ENCODE results near the gene SPRR2E.
"Not testable (repeated sequence)": the region's sequence is repeated elsewhere in the genome, so short reads cannot be mapped to it uniquely, and the experiment has no call there.

SPRR2E gene

DNA sequence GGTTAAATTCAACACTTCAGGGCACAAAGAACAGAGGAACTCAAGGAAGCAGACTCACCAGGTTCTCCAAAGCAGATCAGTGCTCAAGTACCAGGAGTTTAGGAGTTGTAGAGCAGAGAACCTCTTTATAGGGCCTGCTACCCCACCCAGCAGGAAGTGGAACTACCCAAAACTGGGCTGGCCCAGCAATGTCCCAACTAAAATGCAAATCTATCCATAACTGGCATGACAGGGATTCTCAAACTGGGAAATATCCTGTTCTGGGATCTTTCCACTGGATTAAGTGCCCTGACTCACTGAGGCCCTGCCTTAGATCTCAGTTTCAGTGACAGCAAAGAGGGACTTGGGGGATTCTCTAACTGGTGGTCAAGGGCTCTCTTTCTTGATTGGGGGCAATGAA, at the start of gene SPRR2E:
TSS of gene SPRR2E (minus strand) at position 101 of the 400 bp plus-strand sequence. CDS start 775 bp downstream, outside the sequence.
- no peak for DNase-seq

DNA sequence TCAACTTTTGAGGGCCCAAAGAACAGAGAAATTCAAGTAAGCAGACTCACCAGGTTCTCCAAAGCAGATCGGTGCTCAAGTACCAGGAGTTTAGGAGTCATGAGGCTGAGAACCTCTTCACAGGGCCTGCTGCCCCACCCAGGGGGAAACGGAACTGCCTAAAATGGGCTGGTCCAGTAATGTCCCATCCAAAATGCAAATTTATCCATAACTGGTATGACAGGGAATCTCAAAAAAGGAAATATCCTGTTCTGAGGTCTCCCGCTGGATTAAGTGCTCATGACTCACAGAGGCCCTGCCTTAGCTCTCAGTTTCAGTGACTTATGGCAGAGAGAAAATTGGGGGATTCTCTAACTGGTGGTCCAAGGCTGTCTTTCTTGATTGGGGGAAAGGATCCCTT, 47.1 kb upstream of the SPRR2E start:
- DNase-seq: no peak

DNA sequence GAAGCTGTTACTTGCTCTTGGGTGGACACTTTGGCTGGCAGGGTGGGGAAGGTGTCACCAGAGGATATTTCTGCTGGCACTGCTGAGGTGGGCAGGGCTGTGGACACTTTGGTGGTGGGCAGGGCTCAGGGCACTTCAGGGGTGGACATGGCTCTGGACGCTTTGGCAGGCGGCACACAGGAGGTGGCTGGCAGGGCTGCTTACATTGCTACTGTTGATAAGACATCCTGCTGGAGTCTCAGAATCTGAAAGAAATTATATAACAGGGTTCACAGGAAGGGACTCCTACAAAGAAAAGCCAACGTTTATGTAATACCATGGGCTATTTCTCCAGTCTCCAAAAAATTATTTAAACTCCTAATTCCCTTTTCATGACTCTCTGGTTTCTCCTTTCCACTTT, 46.2 kb upstream of the SPRR2E start:
- DNase-seq: no peak

DNA sequence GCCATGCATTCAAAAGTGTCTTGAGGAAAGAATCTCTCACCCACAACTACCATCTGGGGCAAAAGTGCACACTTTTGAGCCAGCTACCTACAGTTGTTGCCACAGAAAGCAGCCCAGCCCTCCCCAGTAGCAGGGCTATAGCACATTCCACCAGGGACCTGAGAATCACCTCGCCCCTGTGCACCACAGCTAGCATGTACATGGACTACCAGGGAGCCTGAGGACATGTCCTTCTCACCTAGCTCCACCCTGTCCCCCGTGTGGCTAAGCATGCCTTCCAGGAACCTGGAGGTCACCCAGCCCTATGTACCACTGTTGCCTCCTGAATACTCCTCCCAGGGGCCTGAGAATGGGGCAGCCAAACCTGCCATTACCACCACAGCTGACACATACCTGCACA, 39.4 kb upstream of the SPRR2E start:
- DNase-seq: no peak

DNA sequence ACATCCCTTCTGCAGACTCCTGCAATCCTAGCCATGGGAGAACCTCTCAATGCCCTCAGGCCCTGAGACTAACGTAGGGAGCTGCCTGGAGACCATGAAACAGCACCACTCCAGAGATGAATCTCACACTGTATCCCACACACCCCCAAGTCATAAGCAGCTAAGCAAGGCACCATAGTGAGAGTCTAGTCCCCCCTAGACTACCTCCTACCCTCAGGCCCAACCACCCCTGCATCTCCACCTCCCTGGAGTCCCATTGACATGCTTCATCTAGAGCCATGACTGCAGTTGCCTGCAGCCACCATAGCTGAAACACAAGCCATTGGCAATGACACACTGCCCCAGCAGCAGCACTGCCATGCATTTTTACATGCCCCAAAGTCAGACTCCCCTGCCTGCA, 38.9 kb upstream of the SPRR2E start:
- no peak for DNase-seq

DNA sequence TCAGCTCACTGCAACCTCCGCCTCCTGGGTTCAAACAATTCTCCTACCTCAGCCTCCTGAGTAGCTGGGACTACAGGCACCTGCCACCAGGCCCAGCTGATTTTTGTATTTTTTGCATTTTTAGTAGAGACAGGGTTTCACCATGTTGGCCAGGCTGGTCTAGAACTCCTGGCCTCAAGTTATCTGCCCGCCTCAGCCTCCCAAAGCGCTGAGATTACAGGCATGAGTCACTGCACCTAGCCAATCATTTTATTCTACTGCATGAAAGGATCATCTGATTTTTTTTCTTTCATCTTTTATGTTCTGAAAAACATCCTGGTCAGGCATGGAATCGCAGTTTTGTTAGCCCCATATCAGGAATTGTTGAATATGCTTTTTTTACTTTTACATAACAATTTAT, 34.4 kb upstream of the SPRR2E start:
- not testable (repeated sequence) for DNase-seq

DNA sequence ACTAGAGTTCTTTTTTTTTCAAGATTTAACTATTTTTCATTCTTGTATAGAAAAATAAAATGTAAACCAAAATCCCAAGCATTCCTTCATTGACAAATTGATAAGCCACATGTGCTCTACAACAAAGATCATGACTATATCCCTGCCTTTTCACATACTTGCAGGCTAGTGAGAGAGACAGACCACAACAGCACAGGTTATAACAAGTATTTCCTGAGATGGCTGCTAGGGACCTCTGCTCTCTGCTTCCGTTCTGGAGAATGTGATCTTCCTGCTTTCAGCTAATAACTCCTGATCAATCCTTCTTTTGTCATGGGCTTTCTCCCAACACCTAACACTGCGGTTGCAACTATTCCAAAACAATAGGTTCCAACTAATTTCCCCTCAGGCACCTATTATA, 33.0 kb upstream of the SPRR2E start:
- DNase-seq: no peak

DNA sequence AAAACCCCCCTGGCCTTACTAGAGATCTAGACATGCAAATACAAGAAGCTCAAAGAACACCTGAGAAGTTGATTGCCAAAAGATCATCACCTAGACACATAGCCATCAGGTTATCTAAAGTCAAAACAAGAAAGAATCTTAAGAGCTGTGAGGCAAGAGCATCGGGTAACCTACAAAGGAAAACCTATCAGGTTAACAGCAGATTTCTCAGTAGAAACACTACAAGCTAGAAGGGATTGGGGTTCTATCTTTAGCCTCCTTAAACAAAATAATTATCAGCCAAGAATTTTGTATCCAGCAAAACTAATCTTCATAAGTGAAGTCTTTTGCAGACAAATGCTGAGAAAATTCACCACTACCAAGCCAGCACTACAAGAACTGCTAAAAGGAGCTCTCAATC, 31.2 kb upstream of the SPRR2E start:
- DNase-seq: no peak

DNA sequence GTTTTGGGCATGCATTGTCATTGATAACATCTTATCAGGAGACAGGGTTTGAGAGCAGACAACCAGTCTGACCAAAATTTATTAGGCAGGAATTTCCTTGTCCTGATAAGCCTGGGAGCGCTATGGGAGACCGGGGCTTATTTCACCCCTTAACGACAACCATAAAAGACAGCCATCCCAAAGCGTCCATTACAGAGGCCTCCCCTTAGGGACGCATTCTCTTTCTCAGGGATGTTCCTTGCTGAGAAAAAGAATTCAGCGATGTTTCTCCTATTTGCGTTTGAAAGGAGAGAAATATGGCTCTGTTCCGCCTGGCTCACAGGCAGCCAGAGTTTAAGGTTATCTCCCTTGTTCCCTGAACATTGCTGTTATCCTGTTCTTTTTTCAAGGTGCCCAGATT, 29.5 kb upstream of the SPRR2E start:
- DNase-seq: not testable (repeated sequence)

DNA sequence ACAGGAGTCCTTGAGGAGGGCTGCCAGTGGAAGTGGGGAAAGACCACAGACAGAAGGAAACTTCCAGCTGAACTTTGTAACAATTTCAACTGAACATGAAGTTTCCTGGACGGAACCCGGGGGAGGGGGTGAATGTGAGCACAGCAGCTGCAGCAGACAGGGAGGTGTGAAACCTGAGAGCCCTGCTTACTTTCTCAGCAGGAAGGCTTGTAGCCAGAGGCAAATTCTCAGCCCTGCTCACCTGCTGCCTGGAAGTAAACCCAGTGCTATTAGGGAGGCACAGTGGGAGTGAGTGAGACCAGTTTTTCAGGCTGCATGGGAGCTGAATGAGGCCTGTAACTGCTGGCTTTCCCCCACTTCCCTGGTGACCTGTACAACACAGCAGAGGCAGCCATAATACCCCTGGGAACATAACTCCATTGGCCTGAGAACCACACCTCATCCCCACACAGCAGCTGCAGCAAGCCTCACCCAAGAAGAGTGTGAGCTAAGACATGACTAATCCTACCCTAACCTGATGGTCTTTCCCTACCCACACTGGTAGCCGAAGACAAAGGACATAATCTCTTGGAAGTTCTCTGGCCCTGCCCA, 28.6 kb upstream of the SPRR2E start:
- no peak for DNase-seq

DNA sequence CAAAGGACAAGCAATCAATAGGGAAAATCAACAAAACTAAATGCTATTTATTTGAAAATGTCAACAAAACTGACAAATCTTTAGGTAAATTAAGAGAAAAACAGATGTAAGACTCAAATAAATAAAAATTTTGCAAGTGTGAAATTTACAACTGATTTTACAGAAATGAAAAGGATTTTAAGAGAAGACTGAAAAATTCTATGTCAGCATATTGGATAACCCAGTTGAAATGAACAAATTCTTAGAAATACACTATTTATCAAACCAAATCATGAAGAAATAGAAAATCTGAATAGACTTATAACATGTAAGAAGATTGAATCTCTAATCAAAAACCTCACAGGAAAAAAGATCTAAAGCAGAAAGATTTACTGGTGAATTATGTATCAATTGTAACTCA, 26.6 kb upstream of the SPRR2E start:
- DNase-seq: no peak

DNA sequence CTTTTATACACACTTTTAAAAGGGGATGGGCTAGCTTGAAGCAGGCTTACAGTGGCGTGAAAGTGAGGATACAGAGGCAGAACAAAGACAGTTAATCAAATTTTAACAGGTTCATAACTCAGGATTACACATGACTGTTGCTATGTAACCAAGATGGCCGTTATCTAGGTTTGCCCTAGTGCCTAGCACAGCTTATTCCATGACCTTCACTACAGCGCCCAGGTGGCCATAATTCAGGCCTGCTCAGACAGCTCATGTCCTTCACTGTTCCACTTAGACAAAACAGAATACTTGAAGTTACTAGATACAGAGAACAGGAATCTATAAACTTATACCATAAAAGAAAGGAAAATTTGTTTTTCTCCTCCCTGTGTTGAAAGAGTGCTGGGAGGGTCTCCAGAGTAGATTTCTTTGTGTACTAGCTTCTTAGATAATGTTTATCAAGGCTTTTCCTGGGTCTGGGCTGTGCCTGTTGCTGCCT, 25.2 kb upstream of the SPRR2E start:
- no peak for DNase-seq

DNA sequence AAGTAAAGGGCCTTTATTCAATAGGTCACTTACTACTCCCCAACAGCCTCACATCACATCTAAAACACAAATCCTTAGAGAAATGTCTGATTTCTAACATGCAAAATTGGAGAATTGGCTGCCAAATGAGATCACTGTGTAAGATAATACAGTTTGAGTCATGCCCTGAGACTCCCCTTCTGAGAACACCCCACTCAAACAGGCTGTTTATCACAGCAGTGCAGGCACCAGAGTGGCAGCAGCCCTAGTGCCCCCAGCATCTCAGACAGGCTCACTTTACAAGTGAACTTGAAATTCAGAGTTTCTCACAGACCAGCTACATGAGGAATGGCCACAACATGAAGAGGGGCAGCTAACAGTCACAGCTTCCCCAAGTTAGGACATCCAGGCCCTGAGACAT, 20.9 kb upstream of the SPRR2E start:
- not testable (repeated sequence) for DNase-seq

DNA sequence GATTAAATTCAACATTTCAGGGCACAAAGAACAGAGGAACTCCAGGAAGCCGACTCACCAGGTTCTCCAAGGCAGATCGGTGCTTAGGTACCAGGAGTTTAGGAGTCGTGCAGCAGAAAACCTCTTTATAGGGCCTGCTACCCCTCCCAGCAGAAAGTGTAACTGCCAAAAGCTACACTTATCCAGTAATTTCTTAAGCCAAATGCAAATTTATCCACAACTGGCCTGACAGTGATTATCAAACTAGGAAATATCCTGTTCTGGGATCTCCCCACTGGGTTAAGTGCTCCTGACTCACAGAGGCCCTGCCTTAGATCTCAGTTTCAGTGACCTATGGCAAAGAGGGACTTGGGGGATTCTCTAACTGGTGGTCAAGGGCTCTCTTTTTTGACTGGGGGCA, 19.1 kb upstream of the SPRR2E start, which contains the start of gene SPRR2F:
TSS of gene SPRR2F (minus strand) at position 101 of the 400 bp plus-strand sequence. CDS start 783 bp downstream, outside the sequence.
- no peak for DNase-seq

DNA sequence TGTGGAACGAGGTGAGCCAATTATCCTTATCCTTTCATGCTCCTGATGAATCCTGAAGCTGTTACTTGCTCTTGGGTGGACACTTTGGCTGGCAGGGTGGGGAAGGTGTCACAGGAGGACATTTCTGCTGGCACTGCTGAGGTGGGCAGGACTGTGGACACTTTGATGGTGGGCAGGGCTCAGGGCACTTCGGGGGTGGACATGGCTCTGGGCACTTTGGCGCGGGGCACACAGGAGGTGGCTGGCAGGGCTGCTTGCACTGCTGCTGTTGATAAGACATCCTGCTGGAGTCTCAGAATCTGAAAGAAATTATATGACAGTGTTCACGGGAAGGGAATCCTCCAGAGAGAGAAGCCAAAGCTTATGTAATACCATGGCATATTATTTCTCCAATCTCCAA, 18.1 kb upstream of the SPRR2E start:
- DNase-seq: not testable (repeated sequence)

DNA sequence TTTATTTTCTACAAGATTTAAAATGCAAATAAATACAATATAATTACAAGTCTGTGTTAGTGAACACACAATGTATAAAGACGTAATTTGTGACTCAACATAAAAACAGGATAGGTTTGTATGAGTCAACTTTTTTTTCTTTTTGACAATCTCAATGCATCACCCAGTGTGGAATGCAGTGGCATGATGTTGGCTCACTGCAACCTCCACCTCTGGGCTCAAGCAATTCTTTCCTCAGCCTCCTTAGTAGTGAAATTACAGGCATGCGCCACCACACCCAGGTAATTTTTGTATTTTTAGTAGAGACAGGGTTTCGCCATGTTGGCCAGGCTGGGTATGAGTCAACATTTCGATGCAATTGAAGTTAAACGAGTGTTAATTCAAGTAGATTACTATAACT, 5.9 kb upstream of the SPRR2E start:
- DNase-seq: no peak

DNA sequence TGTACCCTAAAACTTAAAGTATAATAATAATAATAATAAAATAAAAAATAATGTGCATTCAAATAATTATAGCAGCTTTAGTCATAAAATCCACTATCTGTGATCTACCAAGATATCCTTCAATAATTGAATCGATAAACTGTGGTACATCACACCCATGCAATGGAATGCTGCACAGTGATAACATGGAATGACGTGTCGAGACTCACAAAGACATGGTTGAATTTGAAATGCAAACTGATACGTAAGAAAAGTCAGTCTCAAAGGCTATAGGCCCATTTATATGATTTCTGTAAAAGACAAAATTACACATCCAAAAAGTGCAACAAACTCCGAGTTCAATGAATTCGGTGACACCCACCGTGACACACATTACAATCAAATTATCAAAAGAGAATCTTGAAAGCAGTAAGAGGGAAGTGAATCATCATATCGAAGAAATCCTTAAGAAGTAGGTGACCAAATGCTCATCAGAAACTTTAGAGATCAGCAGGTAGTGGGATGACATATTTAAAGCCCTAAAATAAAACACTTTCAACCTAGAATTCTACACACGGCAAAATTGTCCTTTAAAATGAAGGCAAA, 5.2 kb upstream of the SPRR2E start:
- DNase-seq: no peak

DNA sequence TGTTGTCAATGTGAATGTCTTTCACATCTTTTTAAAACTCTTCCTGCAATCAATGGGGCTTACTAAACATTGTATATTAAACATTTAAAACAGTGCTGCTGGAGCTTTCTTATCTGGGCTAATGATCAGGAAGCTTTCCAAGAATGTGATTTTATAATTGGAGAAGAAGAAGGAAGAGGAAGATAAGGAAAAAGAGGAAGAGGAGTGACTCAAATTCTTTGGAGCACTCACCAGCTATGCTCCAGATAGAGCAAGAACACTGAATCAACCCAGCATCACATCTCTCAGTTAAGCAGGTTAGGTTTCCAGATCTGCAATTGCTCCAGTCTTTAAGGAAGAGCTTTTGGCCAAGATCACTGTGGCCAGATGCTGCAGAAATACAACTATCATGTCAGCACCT, 1.4 kb upstream of the SPRR2E start:
- DNase-seq: no peak

DNA sequence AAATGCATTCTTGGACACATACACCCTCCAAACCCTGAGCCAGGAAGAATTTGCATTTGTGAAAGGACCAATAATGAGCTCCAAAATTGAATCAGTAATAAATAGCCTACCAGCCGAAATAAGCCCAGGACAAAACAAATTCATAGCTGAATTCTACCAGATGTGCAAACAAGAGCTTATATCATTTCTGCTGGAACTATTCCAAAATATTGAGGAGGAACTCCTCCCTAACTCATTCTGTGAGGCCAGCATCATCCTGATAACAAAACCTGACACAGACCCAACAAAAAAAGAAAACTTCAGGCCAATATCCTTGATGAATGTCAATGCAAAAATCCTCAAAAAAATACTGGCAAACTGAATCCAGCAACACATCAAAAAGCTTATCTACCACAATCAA, 6.7 kb downstream of the SPRR2E start:
- DNase-seq: no peak

DNA sequence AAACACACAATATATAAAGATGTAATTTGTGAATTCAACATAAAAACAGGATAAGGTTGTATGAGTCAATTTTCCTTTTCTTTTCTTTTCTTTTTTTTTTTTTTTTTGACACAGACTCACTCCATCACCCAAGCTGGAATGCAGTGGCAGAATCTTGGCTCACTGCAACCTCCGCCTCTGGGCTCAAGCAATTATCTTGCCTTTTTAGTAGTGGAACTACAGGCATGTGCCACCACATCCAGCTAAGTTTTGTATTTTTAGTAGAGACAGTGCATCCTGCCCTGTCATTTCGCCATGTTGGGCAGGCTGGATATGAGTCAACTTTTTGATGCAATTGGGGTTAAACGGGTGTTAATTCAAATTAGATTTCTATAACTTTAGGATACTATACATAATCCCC, 12.6 kb downstream of the SPRR2E start:
- no peak for DNase-seq

DNA sequence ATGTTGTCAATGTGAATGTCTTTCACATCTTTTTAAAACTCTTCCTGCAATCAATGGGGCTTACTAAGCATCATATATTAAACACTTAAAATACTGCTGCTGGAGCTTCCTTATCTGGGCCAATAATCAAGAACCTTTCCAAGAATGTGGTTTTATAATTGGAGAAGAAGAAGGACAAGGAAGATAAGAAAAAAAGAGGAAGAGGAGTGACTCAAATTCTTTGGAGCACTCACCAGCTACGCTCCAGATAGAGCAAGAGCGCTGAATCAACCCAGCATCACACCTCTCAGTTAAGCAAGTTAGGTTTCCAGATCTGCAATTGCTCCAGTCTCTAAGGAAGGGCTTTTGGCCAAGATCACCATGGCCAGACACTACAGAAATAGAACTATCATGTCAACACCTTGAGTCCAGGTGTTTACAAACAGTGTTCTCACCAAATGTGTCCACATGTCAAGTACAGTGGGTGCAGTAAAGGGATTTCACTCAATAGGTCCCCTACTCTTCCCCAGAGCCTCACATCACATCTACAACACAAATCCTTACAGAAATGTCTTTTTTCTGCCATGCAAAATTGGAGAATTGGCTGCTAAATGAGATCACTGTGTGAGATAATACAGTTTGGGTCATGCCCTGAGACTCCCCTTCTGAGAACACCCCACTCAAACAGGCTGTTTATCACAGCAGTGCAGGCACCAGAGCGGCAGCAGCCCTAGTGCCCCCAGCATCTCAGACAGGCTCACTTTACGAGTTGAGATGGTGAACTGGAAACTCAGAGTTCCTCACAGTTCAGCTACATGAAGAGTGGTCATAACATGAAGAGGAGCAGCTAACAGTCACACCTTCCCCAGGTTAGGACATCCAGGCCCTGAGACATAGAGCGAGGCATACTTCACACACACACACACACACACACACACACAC, 21.3 kb downstream of the SPRR2E start:
- DNase-seq: no peak

DNA sequence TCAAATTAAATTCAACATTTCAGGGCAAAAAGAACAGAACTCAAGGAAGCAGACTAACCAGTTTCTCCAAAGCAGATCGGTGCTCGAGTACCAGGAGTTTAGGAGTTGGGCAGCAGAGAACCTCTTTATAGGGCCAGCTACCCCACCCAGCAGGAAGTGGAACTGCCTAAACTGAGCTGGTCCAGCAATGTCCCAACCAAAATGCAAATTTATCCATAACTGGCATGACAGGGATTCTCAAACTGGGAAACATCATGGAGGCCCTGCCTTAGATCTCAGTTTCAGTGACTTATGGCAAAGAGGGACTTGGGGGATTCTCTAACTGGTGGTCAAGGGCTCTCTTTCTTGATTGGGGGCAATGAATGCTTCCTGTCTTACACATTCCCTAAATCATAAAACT, 22.8 kb downstream of the SPRR2E start, which contains the start of gene SPRR2B:
TSS of gene SPRR2B (minus strand) at position 101 of the 400 bp plus-strand sequence. CDS start 772 bp downstream, outside the sequence.
- DNase-seq: no peak

DNA sequence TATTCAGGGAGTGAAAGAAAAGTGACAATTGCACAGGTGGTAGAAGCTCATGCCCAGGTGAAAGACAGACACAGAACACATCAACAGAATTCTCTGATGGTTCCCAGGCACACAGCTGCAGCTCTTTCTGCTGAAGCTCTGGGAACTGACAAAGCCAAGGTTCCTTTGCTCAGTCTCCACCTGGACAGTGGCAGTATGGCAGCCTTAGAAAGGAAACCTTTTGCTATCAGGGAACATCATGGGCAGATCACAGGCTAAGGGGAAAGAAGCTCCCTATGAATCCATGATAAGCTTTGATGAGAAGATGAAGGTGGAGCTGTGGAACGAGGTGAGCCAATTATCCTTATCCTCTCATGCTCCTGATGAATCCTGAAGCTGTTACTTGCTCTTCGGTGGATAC, 24.1 kb downstream of the SPRR2E start:
- DNase-seq: no peak

Data from activated CD4-positive, alpha-beta T cell treated with anti-CD3 and anti-CD28 coated beads for 4 hours (primary cell).